HG03108 (cell line): ENCODE measurements around the gene KCNG4.

Experiments
- ATAC-seq: cut with Tn5 transposase; IDR thresholded peaks from one replicate; pipeline ENCODE4 v1.9.1; 2021; ENCODE audit warnings: moderate library complexity; ENCODE audit not compliant: unreplicated experiment

KCNG4 gene

GRCh38 chr16:84239909-84240308, at the start of gene KCNG4:
KCNG4 (minus strand) TSS chr16:84240012; CDS start chr16:84237485, 2,527 bp downstream.
- ATAC-seq: no peak

GRCh38 chr16:84288902-84289301, 49.1 kb upstream of the KCNG4 start:
- no peak for ATAC-seq

GRCh38 chr16:84286578-84287240, 46.9 kb upstream of the KCNG4 start:
- no peak for ATAC-seq

DNA sequence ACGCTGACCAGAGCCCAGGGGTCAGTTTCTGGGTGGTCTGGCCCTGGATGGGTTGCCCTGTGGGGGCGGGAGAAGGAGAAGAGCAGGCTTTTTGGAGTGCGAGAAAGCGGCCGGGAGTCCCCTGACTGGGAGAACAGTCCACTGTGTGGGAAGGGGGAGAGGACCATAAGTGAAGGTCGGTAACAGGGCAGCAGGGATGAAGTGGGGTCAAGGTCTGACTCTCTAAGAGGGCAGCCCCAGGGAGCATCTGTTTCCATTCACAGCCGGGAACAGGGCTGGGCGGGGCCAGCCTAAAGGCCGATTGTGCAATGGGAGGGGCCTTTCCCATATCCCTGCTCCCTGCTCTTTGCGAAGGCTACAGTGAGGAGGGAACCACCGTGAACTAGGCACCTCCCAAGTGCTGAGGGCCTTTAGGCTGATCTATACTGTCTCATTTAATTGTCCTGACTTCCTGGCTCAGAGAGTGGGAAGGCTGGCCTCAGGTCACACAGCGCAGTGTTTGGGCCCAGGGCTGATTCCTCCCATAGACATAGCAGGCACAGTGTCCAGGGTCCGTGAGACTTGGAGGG, 44.4 kb upstream of the KCNG4 start:
- no peak for ATAC-seq

DNA sequence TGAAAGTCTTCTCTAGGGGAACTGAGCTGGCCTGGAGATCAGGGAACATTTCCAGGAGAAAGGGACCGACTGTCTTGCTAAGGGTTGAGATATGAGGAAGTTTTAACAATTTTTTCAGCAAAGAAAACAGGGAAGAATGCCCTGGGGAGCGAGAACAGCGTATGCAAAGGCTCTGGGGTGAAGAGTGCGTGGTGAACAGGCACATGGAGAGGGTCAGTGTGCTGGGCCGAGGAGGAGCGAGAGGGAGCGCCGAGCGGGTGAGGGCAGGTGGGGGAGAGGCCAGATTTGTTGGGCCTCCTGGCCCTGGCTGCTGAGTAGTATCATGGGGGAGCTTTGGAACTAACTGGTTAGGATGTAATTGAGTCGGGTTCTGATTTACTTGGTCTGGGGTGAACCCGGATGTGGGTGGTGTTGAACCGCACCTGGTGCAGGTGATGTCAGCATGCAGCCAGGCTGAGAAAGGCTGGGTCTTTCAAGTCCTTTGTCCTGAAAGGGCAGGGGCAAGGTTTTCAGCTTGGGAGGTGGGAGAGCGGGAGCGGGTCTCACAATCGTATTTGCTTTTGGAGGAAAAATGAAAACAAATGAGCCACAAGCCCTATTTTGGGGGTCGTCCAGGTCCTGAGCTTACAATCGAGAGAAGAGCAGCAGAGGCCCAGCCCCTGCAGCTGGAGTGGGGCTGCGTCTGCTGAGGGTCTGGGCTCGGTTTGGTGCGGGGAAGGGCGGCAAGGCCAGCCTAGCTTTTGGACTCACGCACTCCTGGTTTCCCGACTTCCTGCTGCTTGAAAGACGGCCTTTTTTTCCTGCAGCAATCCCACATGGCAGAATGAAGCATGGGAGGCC, 43.7 kb upstream of the KCNG4 start:
- ATAC-seq: no peak

GRCh38 chr16:84282533-84282932, 42.7 kb upstream of the KCNG4 start:
- ATAC-seq: no peak

DNA sequence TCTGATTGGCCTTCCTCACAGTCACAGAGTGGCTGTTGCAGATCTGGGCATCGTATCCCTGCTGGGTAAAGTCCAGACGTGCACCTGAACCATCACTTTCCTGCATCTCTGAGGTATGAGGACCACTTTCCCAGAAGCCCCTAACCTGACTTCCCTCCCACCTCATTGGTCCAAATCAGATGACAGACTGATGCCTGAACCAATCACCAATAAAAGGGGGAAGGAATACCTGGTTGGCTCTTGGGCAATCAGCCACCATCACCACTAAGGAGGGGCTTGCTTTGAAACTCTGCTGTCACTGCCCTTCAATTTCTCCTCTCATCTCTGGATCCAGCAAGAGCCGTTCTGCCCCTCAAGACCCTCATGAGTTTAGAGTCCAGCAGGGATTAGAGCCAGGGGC, 41.3 kb upstream of the KCNG4 start:
- no peak for ATAC-seq

DNA sequence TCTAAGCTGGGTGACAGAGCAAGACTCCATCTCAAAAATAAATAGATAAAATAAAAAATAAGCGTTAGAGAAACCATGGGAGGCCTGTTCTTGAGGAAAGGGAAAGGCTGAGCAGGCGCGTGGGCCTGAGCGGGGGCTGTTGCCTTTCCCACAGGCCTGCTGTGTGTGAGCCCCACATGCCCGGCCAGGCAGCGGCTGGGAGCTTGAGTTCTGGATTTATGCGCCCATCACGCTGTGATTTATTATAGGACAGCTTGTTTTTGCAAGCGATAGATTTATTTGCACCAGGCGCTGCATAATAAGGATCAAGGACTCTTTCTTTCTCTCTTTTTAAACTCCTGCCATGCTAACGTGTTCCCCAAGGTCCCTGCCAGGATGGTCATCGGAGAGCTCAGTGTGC, 40.1 kb upstream of the KCNG4 start:
- no peak for ATAC-seq

- no peak for ATAC-seq
Observed at GRCh38 chr16:84278968-84279367, 39.2 kb upstream of the KCNG4 start.

- ATAC-seq: no peak
Observed at GRCh38 chr16:84278333-84278732, 38.5 kb upstream of the KCNG4 start.

DNA sequence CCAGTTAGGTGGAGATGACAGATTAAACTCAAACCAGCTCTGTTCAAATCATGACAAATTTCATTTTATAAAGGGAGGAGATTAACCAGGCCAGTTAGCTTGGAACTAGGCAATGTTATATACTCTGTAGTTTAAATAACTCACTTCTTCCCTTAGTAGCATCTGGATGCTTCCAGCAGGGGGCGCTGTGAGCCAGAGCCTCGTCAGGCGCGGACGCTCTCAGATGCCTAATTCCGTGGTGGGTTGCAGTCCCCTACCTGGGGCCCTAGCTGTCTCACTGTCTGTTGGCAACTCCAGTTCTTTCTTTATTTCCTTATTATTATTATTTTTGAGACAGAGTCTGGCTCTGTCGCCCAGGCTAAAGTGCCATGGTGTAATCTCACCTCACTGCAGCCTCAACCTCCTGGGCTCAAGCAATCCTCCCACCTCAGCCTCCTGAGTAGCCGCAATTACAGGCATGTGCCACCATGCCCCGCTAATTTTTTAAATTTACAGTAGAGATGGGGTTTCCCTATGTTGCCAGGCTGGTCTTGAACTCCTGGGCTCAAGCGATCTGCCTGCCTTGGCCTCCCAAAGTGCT, 37.5 kb upstream of the KCNG4 start:
- ATAC-seq: no peak

DNA sequence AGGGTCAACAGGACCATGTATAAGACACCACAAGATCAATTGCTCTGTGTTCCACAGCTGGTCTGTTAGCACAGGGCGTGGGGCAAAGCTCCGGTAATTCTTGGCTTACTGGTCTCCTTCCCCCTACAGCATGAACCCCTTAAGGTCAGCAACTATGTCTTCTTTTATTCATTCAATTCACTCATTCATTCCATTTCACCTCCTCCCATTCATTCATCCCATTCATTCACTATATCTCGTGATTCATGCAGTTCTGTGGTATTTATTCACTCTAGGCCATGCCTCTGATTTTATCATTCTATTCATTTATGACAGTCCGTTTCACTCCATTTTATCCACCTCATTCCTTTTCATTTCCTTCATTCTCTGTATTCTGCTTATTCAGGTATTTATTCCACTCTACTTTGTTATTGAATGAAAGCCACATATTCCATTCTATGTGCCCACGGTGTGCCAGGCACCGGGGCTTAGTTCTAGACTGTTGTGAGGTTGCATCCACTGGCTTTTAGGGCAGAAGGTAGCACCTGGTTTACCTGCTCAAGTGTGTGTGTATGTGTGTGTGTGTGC, 35.9 kb upstream of the KCNG4 start:
- no peak for ATAC-seq

- ATAC-seq: no peak
Observed at GRCh38 chr16:84274515-84274914, 34.7 kb upstream of the KCNG4 start.

GRCh38 chr16:84272740-84273320, 33.0 kb upstream of the KCNG4 start:
- no peak for ATAC-seq

- ATAC-seq: no peak
Observed at GRCh38 chr16:84271866-84272265, 32.1 kb upstream of the KCNG4 start.

DNA sequence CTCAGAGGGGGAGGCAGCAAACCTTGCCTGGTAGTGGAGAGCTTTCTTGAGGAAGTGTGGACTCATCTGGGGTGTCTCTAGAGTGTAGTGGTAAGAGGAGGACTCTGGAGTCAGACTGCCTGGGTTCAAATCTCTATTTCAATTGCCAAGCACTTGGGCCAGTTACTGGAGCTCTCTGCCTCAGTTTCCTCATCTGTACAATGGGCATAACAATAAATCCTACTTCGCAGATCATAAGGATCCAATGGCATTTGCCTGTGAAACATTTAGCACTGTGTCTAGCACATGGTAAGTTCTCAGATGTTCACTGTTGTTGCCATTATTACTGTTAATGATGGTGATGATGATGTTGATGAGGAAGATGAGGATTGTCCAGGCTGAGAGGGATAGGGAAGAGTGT, 31.2 kb upstream of the KCNG4 start:
- ATAC-seq: no peak

- ATAC-seq: no peak
Observed at GRCh38 chr16:84270531-84270930, 30.7 kb upstream of the KCNG4 start.

DNA sequence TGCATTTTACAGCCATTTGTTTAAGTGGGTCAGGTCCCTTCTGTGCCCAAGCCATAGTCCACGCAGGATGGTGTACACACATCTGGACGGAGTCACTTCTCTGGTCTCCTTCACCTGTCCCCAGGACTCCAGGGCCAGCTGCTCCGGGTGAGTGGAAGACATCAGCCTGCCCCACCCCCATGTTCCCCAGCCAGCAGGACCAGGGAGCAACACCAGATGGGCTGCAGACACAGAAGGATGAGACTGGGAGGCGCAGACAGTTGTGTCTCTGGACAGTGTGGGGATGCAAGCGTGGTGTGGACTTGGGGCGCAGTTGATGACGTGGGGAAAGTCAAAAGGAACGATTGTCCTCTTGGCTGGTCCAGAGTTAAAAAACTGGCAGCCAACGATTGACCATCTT, 30.3 kb upstream of the KCNG4 start:
- ATAC-seq: no peak

- no peak for ATAC-seq
Observed at GRCh38 chr16:84268291-84269040, 28.7 kb upstream of the KCNG4 start.

DNA sequence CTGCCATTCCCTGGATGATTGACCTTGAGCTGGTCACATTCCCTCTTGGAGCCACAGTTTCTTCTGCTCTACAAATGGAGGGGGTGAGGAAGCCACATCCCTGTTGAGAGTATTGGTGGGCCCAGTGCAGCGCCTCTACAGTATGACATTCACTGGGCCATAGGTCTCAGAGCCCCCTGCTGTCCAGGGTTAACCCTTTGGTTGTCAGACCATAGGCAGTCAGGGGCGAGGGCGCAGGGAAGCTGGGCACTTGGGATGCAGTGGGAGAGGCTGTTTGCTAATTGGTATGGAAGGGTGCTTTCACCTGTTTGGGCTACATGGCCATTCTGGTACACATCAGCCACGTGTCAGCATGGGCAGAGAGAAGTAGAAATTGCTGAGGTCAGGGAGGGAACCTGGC, 27.6 kb upstream of the KCNG4 start:
- no peak for ATAC-seq
